ENCODE data around the gene RPEL1. TPM values are rescaled to one million over a fixed set of nuclear protein-coding genes. Genes with fewer than 3 reads are reported as not detected.

RPEL1 gene
- polyA plus RNA-seq, 2 of the 4 experiments (the other 2 are of a cell fraction): 0.12 to 0.13 TPM

DNA sequence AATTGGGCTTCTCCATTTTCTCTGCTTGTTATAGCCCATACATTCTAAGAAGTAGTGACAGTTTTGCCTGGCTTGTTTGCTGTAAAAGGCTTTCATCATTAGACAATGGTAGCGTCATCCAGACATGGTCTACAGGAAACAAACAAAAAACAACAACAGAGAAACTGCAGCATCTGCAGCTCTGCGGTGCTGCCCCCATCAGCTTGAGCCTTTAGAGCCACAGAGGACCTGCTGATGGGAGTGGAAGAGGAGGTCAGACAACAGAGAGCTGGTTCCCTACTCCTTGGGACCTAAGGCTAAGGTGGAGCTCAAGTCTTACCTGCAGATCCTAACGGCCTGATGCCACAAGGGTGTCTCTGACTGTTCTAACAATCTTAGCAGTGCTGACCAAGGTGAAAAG is 34.3 kb downstream of the RPEL1 start:
- ChIA-PET POLR2A (no interaction called here), CTCF (interaction anchor here (0.6 to 4.9 kb wide), 7 partner anchors 12 to 1244 kb away, joined by 3 to 24 read pairs (median 6); no protein-coding TSS in a partner anchor)
- Histone ChIP-seq H3K9me3 (0 out of 3 replicates have a peak, but pooled peaks cover 2% of the 10 kb centered on the region), H3K4me2 (no peak overlapping the region; the same call in 2 of the 3 replicates), H3K27ac (no peak overlapping the region), H3K4me3 (no peak overlapping the region), H3K4me1 (peaks cover 15% of the 10 kb centered on the region)
- 45% methylated on average over 3 of the region's 3 CpGs for WGBS (ENCODE audit: missing lambda C conversion rate)
- FAIRE-seq (no peak), DNase-seq (ENCODE audit: low read depth in 1 of 2, low spot score in 1 of 2) (no peak), ATAC-seq (no peak)
- no peak for TF ChIP-seq MAFK (IDR thresholded peaks at IDR 0.05; ENCODE audit: partially characterized antibody)
- TF ChIP-seq, protein P1, sequence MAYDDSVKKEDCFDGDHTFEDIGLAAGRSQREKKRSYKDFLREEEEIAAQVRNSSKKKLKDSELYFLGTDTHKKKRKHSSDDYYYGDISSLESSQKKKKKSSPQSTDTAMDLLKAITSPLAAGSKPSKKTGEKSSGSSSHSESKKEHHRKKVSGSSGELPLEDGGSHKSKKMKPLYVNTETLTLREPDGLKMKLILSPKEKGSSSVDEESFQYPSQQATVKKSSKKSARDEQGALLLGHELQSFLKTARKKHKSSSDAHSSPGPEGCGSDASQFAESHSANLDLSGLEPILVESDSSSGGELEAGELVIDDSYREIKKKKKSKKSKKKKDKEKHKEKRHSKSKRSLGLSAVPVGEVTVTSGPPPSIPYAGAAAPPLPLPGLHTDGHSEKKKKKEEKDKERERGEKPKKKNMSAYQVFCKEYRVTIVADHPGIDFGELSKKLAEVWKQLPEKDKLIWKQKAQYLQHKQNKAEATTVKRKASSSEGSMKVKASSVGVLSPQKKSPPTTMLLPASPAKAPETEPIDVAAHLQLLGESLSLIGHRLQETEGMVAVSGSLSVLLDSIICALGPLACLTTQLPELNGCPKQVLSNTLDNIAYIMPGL (CRISPR knock-in tag; IDR thresholded peaks at IDR 0.05; ENCODE audit: borderline replicate concordance): no peak
- TF ChIP-seq TFCP2L1 (CRISPR knock-in tag; IDR thresholded peaks at IDR 0.05): no peak
- no peak for TF ChIP-seq HOXA7 (CRISPR knock-in tag; IDR thresholded peaks at IDR 0.05)
- TF ChIP-seq ESRRA (IDR thresholded peaks at IDR 0.05; ENCODE audit: borderline replicate concordance, low read length): no peak
- TF ChIP-seq POLR2AphosphoS2 (conservative IDR thresholded peaks at IDR 0.05; ENCODE audit: low read length): no peak
- TF ChIP-seq TP53 (CRISPR knock-in tag; IDR thresholded peaks at IDR 0.05): no peak
- TF ChIP-seq HEYL (CRISPR knock-in tag; IDR thresholded peaks at IDR 0.05): no peak
- TF ChIP-seq GATA3 (IDR thresholded peaks at IDR 0.05; ENCODE audit: borderline replicate concordance): no peak
- TF ChIP-seq, protein P2, sequence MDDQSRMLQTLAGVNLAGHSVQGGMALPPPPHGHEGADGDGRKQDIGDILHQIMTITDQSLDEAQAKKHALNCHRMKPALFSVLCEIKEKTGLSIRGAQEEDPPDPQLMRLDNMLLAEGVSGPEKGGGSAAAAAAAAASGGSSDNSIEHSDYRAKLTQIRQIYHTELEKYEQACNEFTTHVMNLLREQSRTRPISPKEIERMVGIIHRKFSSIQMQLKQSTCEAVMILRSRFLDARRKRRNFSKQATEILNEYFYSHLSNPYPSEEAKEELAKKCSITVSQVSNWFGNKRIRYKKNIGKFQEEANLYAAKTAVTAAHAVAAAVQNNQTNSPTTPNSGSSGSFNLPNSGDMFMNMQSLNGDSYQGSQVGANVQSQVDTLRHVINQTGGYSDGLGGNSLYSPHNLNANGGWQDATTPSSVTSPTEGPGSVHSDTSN (IDR thresholded peaks at IDR 0.05): no peak

DNA sequence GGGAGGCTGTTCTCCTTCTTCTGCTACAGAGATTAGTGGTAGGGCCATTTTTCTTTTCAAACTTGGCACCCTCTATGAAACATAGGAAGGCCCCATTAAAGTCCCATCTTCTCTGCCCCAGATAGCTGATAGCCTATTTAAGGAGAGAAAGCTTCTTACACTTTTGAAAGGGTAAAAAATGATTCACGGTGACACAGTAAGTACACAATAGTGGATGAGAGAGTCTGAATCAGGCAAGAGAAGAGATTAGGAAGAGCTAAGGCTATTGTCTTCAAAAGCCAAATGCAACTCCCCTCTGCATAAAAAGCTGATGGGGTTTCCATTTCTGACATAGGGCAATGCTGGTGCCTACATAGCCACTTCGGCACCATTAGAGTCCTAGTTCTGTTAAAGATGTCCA is 34.8 kb downstream of the RPEL1 start:
- Histone ChIP-seq H3K27ac (no peak overlapping the region), H3K4me3 (no peak overlapping the region), H3K4me1 (peaks cover 15% of the 10 kb centered on the region), H3K9me3 (0 out of 3 replicates have a peak, but pooled peaks cover 2% of the 10 kb centered on the region), H3K4me2 (no peak overlapping the region)
- CTCF ChIA-PET: interaction anchor here (1.1 to 4.9 kb wide), 6 partner anchors 9 to 54 kb away, joined by 3 to 24 read pairs (median 5); no protein-coding TSS in a partner anchor
- FAIRE-seq (no peak), ATAC-seq (no peak), DNase-seq (ENCODE audit: low read depth in 1 of 2, low spot score in 1 of 2) (no peak)
- 74% methylated on average over 2 of the region's 2 CpGs for WGBS (ENCODE audit: missing lambda C conversion rate)
- no peak for TF ChIP-seq RARB (CRISPR knock-in tag; IDR thresholded peaks at IDR 0.05)
- no peak for TF ChIP-seq CBX2 (IDR thresholded peaks at IDR 0.05; ENCODE audit: borderline replicate concordance, low read depth)
- TF ChIP-seq HDAC2 (IDR thresholded peaks at IDR 0.05): no peak
- POLR2A ChIA-PET: no interaction called here

DNA sequence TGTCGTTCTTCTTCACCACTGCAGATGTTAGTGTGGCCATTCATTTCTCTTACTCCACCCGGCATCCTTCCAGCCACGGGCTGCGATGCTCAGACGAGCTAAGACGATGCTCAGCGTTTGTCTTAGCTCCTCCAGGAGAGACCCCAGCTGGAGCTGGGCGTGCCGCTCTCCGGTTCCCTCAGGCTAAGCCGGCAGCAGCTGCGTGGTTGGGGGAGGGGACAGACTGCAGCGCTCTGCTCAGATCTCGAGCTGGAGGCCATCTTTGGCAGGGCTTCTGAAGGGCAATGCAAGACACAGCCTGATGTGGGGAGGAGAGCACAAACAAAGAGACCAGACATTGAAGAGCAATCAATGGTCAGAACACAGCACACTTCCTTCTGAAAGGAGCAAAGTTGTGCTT is 36.1 kb downstream of the RPEL1 start:
- Histone ChIP-seq H3K9me3 (0 out of 3 replicates have a peak, but pooled peaks cover 2% of the 10 kb centered on the region), H3K27ac (no peak overlapping the region), H3K4me3 (no peak overlapping the region), H3K4me1 (peaks cover 12% of the 10 kb centered on the region), H3K4me2 (peak overlapping the region; percentile 27; the same call in 2 of the 3 replicates)
- FAIRE-seq (no peak), DNase-seq (ENCODE audit: low read depth in 1 of 2, low spot score in 1 of 2) (no peak), ATAC-seq (no peak)
- no peak for TF ChIP-seq RFX5 (IDR thresholded peaks at IDR 0.05)
- ChIA-PET CTCF (interaction anchor here (1.1 to 1.9 kb wide), 3 partner anchors 10 to 52 kb away, joined by 4 read pairs; no protein-coding TSS in a partner anchor), POLR2A (no interaction called here)
- WGBS (ENCODE audit: missing lambda C conversion rate): 71% methylated on average over 10 of the region's 14 CpGs

DNA sequence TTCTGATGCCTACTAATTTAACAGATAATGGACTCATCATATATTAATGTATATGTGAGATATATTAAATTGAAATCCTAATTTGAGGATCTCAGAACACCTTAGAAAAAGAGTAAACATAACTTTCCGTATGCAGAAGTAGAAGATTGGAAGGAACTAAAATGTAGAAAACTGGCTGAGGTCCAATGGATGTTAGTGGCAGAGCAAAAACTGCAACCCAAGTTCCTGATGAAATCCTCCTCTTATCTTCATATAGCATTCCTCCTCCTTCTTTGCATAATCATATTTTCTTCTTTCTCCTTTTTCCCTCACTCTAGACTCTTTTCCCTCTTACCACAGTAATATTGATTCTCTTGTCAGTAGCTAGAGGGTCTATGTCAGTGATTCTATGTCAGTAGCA is 37.3 kb downstream of the RPEL1 start:
- Histone ChIP-seq H3K4me3 (no peak overlapping the region), H3K9me3 (0 out of 3 replicates have a peak, but pooled peaks cover 2% of the 10 kb centered on the region), H3K27ac (no peak overlapping the region), H3K4me2 (no peak overlapping the region), H3K4me1 (peaks cover 7% of the 10 kb centered on the region; the same call in 2 of the 3 replicates)
- ATAC-seq (no peak), FAIRE-seq (no peak), DNase-seq (ENCODE audit: low read depth in 1 of 2, low spot score in 1 of 2) (no peak)
- 66% methylated on average over 1 of the region's 1 CpG for WGBS (ENCODE audit: missing lambda C conversion rate)
- ChIA-PET CTCF (no interaction called here), POLR2A (no interaction called here)
- TF ChIP-seq, protein P3, sequence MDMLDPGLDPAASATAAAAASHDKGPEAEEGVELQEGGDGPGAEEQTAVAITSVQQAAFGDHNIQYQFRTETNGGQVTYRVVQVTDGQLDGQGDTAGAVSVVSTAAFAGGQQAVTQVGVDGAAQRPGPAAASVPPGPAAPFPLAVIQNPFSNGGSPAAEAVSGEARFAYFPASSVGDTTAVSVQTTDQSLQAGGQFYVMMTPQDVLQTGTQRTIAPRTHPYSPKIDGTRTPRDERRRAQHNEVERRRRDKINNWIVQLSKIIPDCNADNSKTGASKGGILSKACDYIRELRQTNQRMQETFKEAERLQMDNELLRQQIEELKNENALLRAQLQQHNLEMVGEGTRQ (IDR thresholded peaks at IDR 0.05): no peak
- TF ChIP-seq, protein P4, sequence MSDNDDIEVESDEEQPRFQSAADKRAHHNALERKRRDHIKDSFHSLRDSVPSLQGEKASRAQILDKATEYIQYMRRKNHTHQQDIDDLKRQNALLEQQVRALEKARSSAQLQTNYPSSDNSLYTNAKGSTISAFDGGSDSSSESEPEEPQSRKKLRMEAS (IDR thresholded peaks at IDR 0.05): no peak
- TF ChIP-seq FOSL2 (IDR thresholded peaks at IDR 0.05): no peak
- TF ChIP-seq FOSL2 (CRISPR knock-in tag; IDR thresholded peaks at IDR 0.05): no peak
- TF ChIP-seq, protein P1 (CRISPR knock-in tag; IDR thresholded peaks at IDR 0.05; ENCODE audit: borderline replicate concordance): no peak
- TF ChIP-seq ZFP36 (IDR thresholded peaks at IDR 0.05; ENCODE audit: borderline replicate concordance, partially characterized antibody): no peak
- no peak for TF ChIP-seq ZC3H11A (IDR thresholded peaks at IDR 0.05)
- no peak for TF ChIP-seq NR3C1 (IDR thresholded peaks at IDR 0.05)
- no peak for TF ChIP-seq HOXB5 (CRISPR knock-in tag; IDR thresholded peaks at IDR 0.05)
- TF ChIP-seq ZSCAN20 (CRISPR knock-in tag; IDR thresholded peaks at IDR 0.05): no peak
- TF ChIP-seq, protein P5, sequence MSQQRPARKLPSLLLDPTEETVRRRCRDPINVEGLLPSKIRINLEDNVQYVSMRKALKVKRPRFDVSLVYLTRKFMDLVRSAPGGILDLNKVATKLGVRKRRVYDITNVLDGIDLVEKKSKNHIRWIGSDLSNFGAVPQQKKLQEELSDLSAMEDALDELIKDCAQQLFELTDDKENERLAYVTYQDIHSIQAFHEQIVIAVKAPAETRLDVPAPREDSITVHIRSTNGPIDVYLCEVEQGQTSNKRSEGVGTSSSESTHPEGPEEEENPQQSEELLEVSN (IDR thresholded peaks at IDR 0.05; ENCODE audit: borderline replicate concordance, low read depth): no peak
- no peak for TF ChIP-seq PHF8 (IDR thresholded peaks at IDR 0.05; ENCODE audit: borderline replicate concordance, low read depth)
- no peak for TF ChIP-seq RFX5 (IDR thresholded peaks at IDR 0.05)
- TF ChIP-seq ZNF302 (CRISPR knock-in tag; IDR thresholded peaks at IDR 0.05): no peak
- no peak for TF ChIP-seq POLR2A (IDR thresholded peaks at IDR 0.05; ENCODE audit: low read length)
